Measurements from ENCODE around the gene LBH. TPM values are rescaled to one million over a fixed set of nuclear protein-coding genes. Genes with fewer than 3 reads are reported as not detected.

Gene LBH
- total RNA-seq, 1 donor from 2014 or later = 74.7 TPM

- Mint-ChIP-seq H3K9me3 (ENCODE audit: unreplicated experiment) (no peaks in the 10 kb centered on the region), H3K36me3 (ENCODE audit: unreplicated experiment) (peaks cover 32% of the 10 kb centered on the region), H3K4me1 (ENCODE audit: unreplicated experiment) (peaks cover 47% of the 10 kb centered on the region), H3K27me3 (ENCODE audit: unreplicated experiment) (no peaks in the 10 kb centered on the region), H3K27ac (ENCODE audit: unreplicated experiment) (peak overlapping the region; percentile 75), H3K4me3 (ENCODE audit: unreplicated experiment) (peak overlapping the region; percentile 82)
- no peak for TF ChIP-seq CTCF (IDR thresholded peaks at IDR 0.05)
- no peak for DNase-seq (ENCODE audit: extremely low spot score, unreplicated experiment)
Observed at GRCh38 chr2:30234180-30234971, 3.0 kb downstream of the LBH start.

GRCh38 chr2:30235008-30235655, 3.8 kb downstream of the LBH start:
- no peaks in the 10 kb centered on the region for H3K27me3 Mint-ChIP-seq (ENCODE audit: unreplicated experiment)
- TF ChIP-seq CTCF (IDR thresholded peaks at IDR 0.05) = no peak
- H3K4me3 Mint-ChIP-seq (ENCODE audit: unreplicated experiment) = no peak overlapping the region
- H3K4me1 Mint-ChIP-seq (ENCODE audit: unreplicated experiment) = peaks cover 49% of the 10 kb centered on the region
- H3K27ac Mint-ChIP-seq (ENCODE audit: unreplicated experiment) = no peak overlapping the region
- H3K36me3 Mint-ChIP-seq (ENCODE audit: unreplicated experiment) = peaks cover 39% of the 10 kb centered on the region
- no peaks in the 10 kb centered on the region for H3K9me3 Mint-ChIP-seq (ENCODE audit: unreplicated experiment)
- no peak for DNase-seq (ENCODE audit: extremely low spot score, unreplicated experiment)

- TF ChIP-seq CTCF (IDR thresholded peaks at IDR 0.05) = no peak
- Mint-ChIP-seq H3K27ac (ENCODE audit: unreplicated experiment) (no peak overlapping the region), H3K27me3 (ENCODE audit: unreplicated experiment) (no peaks in the 10 kb centered on the region), H3K4me3 (ENCODE audit: unreplicated experiment) (no peak overlapping the region), H3K9me3 (ENCODE audit: unreplicated experiment) (no peaks in the 10 kb centered on the region), H3K4me1 (ENCODE audit: unreplicated experiment) (peaks cover 42% of the 10 kb centered on the region), H3K36me3 (ENCODE audit: unreplicated experiment) (peaks cover 41% of the 10 kb centered on the region)
- no peak for DNase-seq (ENCODE audit: extremely low spot score, unreplicated experiment)
Observed at GRCh38 chr2:30235859-30236535, 4.7 kb downstream of the LBH start.

DNA sequence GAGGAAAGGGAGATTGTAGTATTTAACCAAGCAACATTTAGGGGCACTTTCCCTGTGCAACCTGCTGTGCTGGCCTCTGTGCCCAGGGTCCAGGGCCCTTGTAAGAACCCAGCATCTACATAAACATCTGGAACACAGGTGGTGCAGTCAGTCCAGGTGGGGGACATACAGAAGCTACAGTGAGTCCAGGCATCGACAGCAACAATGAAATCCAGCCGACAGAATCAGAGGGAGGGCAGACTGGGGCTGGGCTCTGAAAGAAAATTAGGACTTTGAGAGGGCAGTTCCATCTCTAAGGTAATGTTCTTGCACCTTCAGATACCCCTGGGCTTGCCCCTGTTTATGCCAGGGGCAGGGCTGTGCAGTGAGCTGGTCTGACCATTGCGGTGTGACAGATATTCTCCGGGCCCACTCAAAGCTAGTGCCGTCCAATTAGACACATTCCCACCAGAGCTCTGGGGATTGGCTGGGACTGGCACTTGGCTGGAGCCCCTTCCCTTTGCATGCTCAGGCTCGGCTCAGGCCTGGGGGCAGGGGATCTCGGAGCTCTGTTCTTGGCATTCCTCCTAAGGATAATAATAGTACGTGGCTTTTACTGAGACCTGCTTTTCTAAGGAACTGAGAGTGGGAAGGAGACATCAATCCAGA, 5.4 kb downstream of the LBH start:
- H3K27me3 Mint-ChIP-seq (ENCODE audit: unreplicated experiment) = no peaks in the 10 kb centered on the region
- no peaks in the 10 kb centered on the region for H3K9me3 Mint-ChIP-seq (ENCODE audit: unreplicated experiment)
- peaks cover 43% of the 10 kb centered on the region for H3K36me3 Mint-ChIP-seq (ENCODE audit: unreplicated experiment)
- no peak overlapping the region for H3K4me3 Mint-ChIP-seq (ENCODE audit: unreplicated experiment)
- no peak for TF ChIP-seq CTCF (IDR thresholded peaks at IDR 0.05)
- H3K4me1 Mint-ChIP-seq (ENCODE audit: unreplicated experiment) = peaks cover 42% of the 10 kb centered on the region
- H3K27ac Mint-ChIP-seq (ENCODE audit: unreplicated experiment) = no peak overlapping the region
- DNase-seq (ENCODE audit: extremely low spot score, unreplicated experiment) = no peak

Data from osteocyte (in vitro differentiated cells).